HepG2 (cell line): ENCODE data around the gene TRIM54. TPM values are rescaled to one million over a fixed set of nuclear protein-coding genes. Genes with fewer than 3 reads are reported as not detected.
A peak's percentile ranks its signal among the peaks of the same experiment; 100 is the strongest.

ENCODE experiments used
- DPF2 ChIP-seq: sonication (generic); formaldehyde crosslinking; IDR thresholded peaks from 2 replicates; pipeline ENCODE4 v1.4.0; 2020; ENCODE audit warnings: mild to moderate bottlenecking, low read depth, missing genetic modification reagents, borderline replicate concordance
- EP300 ChIP-seq, 3 experiments: sonication (generic) in 1 of 3; formaldehyde crosslinking in 1 of 3; IDR thresholded peaks; 2 replicates each; pipeline versions ENCODE4 v1.5.1 to v1.6.1; 2011 to 2020; ENCODE audit warnings: low read depth in 2 of 3, low read length in 2 of 3, borderline replicate concordance in 1 of 3, improper control_type of control experiment in 1 of 3, mild to moderate bottlenecking in 1 of 3, missing genetic modification reagents in 1 of 3, moderate library complexity in 1 of 3
- GATAD2A ChIP-seq: IDR thresholded peaks from 2 replicates; pipeline ENCODE4 v1.6.1; 2016
- GLI4 ChIP-seq: sonication (generic); formaldehyde crosslinking; IDR thresholded peaks from 2 replicates; pipeline ENCODE4 v1.5.1; 2020; ENCODE audit warnings: missing genetic modification reagents, mild to moderate bottlenecking, moderate library complexity, borderline replicate concordance
- MNT ChIP-seq: fragments of 450-650 bp; IDR thresholded peaks from 2 replicates; pipeline ENCODE4 v1.6.1; 2016
- MTERF4 ChIP-seq: sonication (generic); formaldehyde crosslinking; IDR thresholded peaks from 2 replicates; pipeline ENCODE4 v1.8.0; 2023; ENCODE audit warnings: mild to moderate bottlenecking, missing genetic modification reagents
- MYNN ChIP-seq: sonication (generic); formaldehyde crosslinking; IDR thresholded peaks from 2 replicates; pipeline ENCODE4 v1.4.0; 2020; ENCODE audit warnings: mild to moderate bottlenecking, low read depth, missing genetic modification reagents
- PREB ChIP-seq: sonication (generic); formaldehyde crosslinking; IDR thresholded peaks from 2 replicates; pipeline ENCODE4 v1.4.0; 2020; ENCODE audit warnings: missing genetic modification reagents
- REPIN1 ChIP-seq: sonication (generic); formaldehyde crosslinking; IDR thresholded peaks from 2 replicates; pipeline ENCODE4 v1.8.0; 2022; ENCODE audit warnings: missing genetic modification reagents, low read depth, mild to moderate bottlenecking, borderline replicate concordance
- SALL1 ChIP-seq: sonication (generic); formaldehyde crosslinking; IDR thresholded peaks from 2 replicates; pipeline ENCODE4 v1.8.0; 2022; ENCODE audit warnings: mild to moderate bottlenecking, missing genetic modification reagents
- STAT5B ChIP-seq: sonication (generic); formaldehyde crosslinking; IDR thresholded peaks from 2 replicates; pipeline ENCODE4 v1.4.0; 2020; ENCODE audit warnings: missing genetic modification reagents
- STAT6 ChIP-seq: sonication (generic); formaldehyde crosslinking; IDR thresholded peaks from 2 replicates; pipeline ENCODE4 v1.4.0; 2020; ENCODE audit warnings: missing genetic modification reagents, mild to moderate bottlenecking, borderline replicate concordance
- TFE3 ChIP-seq: IDR thresholded peaks from 2 replicates; pipeline ENCODE4 v1.6.1; 2016
- USF2 ChIP-seq, 2 experiments: sonication (generic) in 1 of 2; formaldehyde crosslinking in 1 of 2; IDR thresholded peaks; 2 replicates each; pipeline versions ENCODE4 v1.5.1 to v1.6.1; 2011 to 2020; ENCODE audit warnings: borderline replicate concordance in 1 of 2, low read depth in 1 of 2, low read length in 1 of 2, mild to moderate bottlenecking in 1 of 2, missing genetic modification reagents in 1 of 2, moderate library complexity in 1 of 2
- ZNF558 ChIP-seq: sonication (generic); formaldehyde crosslinking; IDR thresholded peaks from 2 replicates; pipeline ENCODE4 v1.9.0; 2022; ENCODE audit warnings: mild to moderate bottlenecking, missing genetic modification reagents, borderline replicate concordance
- ZNF761 ChIP-seq: sonication (generic); formaldehyde crosslinking; conservative IDR thresholded peaks from 2 replicates; pipeline ENCODE4 v1.4.0; 2020; ENCODE audit warnings: mild to moderate bottlenecking, missing genetic modification reagents
- ZNF891 ChIP-seq: sonication (generic); formaldehyde crosslinking; IDR thresholded peaks from 2 replicates; pipeline ENCODE4 v1.5.0; 2020; ENCODE audit warnings: mild to moderate bottlenecking, missing genetic modification reagents
- polyA plus RNA-seq, 8 experiments: library from polyadenylated mRNA; depleted of rRNA in 3 of 8; stranded (reverse) in 7 of 8; unstranded in 1 of 8; fragments of >200 nt; fragmentation: Illumina TruSeq in 4 of 8; extraction: Trizol in 4 of 8; gene quantifications; 2 replicates each; pipeline versions ENCODE4 v1.2.1 to v1.2.3, GENCODE V29; 2011 to 2016; ENCODE audit warnings: low read depth in 4 of 8, missing spikeins in 1 of 8, mixed read lengths in 1 of 8; ENCODE audit not compliant: insufficient read depth in 1 of 8
- total RNA-seq, 5 experiments: library from RNA; depleted of rRNA; stranded (reverse); fragments of >200 nt; fragmentation: Illumina TruSeq; extraction: Trizol; gene quantifications; 2 replicates each; pipeline ENCODE4 v1.2.3, GENCODE V29; 2016; ENCODE audit warnings: low read depth in 1 of 5

Gene TRIM54
- total and polyA plus RNA-seq, 2 of the 13 experiments (the other 11 are each of a cell fraction or from before 2014, with no cell fraction given) = 0.07 to 0.13 TPM

- no peak for TF ChIP-seq PREB (CRISPR knock-in tag)
- TF ChIP-seq GATAD2A = peak; percentile 92
- peak; percentile 75; the same call in 1 of the 2 replicates for TF ChIP-seq TFE3 (CRISPR knock-in tag)
- TF ChIP-seq REPIN1 (CRISPR knock-in tag) = peak; percentile 83; the same call in 1 of the 2 replicates
- TF ChIP-seq GLI4 = no peak
- peak; percentile 95 for TF ChIP-seq SALL1 (CRISPR knock-in tag)
- TF ChIP-seq MYNN = no peak
- TF ChIP-seq ZNF891 = 0 out of 2 replicates have a peak, but pooled peaks have one; percentile 22
- TF ChIP-seq DPF2 (CRISPR knock-in tag) = 0 out of 2 replicates have a peak, but pooled peaks have one; percentile 33
- no peak for TF ChIP-seq USF2 (IDR thresholded peaks at IDR 0.05; ENCODE audit: low read depth, low read length)
- TF ChIP-seq USF2 (CRISPR knock-in tag; IDR thresholded peaks at IDR 0.05; ENCODE audit: borderline replicate concordance) = no peak
- TF ChIP-seq ZNF558 (CRISPR knock-in tag) = no peak
- TF ChIP-seq MNT = peak; percentile 74
- TF ChIP-seq STAT6 (CRISPR knock-in tag) = peak; percentile 41; the same call in 1 of the 2 replicates
- no peak for TF ChIP-seq MTERF4 (CRISPR knock-in tag)
- peak; percentile 56 to 74; a peak in 3 of 4 replicates for TF ChIP-seq EP300 (IDR thresholded peaks at IDR 0.05; ENCODE audit: low read depth in 2 of 2, low read length in 2 of 2)
- TF ChIP-seq EP300 (CRISPR knock-in tag; IDR thresholded peaks at IDR 0.05; ENCODE audit: borderline replicate concordance) = peak; percentile 66; the same call in 1 of the 2 replicates
- TF ChIP-seq STAT5B (CRISPR knock-in tag) = no peak
- no peak for TF ChIP-seq ZNF761 (CRISPR knock-in tag)
Observed at GRCh38 chr2:27320958-27321543, 38.8 kb downstream of the TRIM54 start (continued).
